GM12878 (cell line): ENCODE data around the gene CAST. TPM values are rescaled to one million over a fixed set of nuclear protein-coding genes. Genes with fewer than 3 reads are reported as not detected.

Experiments used
- ATF7 ChIP-seq: fragments of 450-650 bp; IDR thresholded peaks from 2 replicates; pipeline ENCODE4 v1.6.1; 2016; ENCODE audit warnings: low read depth, mild to moderate bottlenecking
- BRCA1 ChIP-seq: IDR thresholded peaks from 2 replicates; pipeline ENCODE4 v1.6.1; 2011; ENCODE audit warnings: low read depth, low read length, improper control_type of control experiment
- CHD4 ChIP-seq: fragments of 200-600 bp; sonication (generic); IDR thresholded peaks from 2 replicates; pipeline ENCODE4 v1.6.1; 2016; ENCODE audit warnings: mild to moderate bottlenecking
- CUX1 ChIP-seq: IDR thresholded peaks from 2 replicates; pipeline ENCODE4 v1.6.1; 2012; ENCODE audit warnings: improper control_type of control experiment, low read depth, low read length; ENCODE audit not compliant: insufficient replicate concordance
- HCFC1 ChIP-seq: fragments of 150-350 bp; IDR thresholded peaks from 2 replicates; pipeline ENCODE4 v1.6.1; 2014; ENCODE audit warnings: low read length
- JUNB ChIP-seq: IDR thresholded peaks from 2 replicates; pipeline ENCODE4 v1.6.1; 2016; ENCODE audit warnings: antibody characterized with exemption, mild to moderate bottlenecking
- JUND ChIP-seq: IDR thresholded peaks from 2 replicates; pipeline ENCODE4 v1.6.1; 2012; ENCODE audit warnings: low read depth, mild to moderate bottlenecking, low read length, improper control_type of control experiment, moderate library complexity
- PAX5 ChIP-seq: IDR thresholded peaks from 2 replicates; pipeline ENCODE4 v1.6.1; 2011; ENCODE audit warnings: low read depth, low read length, borderline replicate concordance
- POLR2A ChIP-seq: IDR thresholded peaks from 2 replicates; pipeline ENCODE4 v1.6.1; 2011; ENCODE audit warnings: low read depth, mild to moderate bottlenecking, low read length
- SRF ChIP-seq, 2 experiments: IDR thresholded peaks; 2 replicates each; pipeline ENCODE4 v1.6.1; 2011; ENCODE audit warnings: low read depth in 2 of 2, low read length in 2 of 2, mild to moderate bottlenecking in 1 of 2, moderate library complexity in 1 of 2
- STAT3 ChIP-seq: IDR thresholded peaks from 2 replicates; pipeline ENCODE4 v1.6.1; 2011; ENCODE audit warnings: low read depth, low read length, improper control_type of control experiment
- polyA plus RNA-seq, 11 experiments: library from polyadenylated mRNA; depleted of rRNA in 4 of 11; unstranded in 6 of 11; stranded (reverse) in 5 of 11; fragments of >200 nt; fragmentation: Nextera tagmentation in 4 of 11; fragmentation: Illumina TruSeq in 1 of 11; extraction: Ambion mirVana in 4 of 11; extraction: Trizol in 1 of 11; gene quantifications; 1 replicate in 1 of 11; 2 replicates in 10 of 11; pipeline versions ENCODE4 v1.2.1 to v1.2.3, GENCODE V29; 2011 to 2016; ENCODE audit warnings: inconsistent platforms in 2 of 11, missing spikeins in 2 of 11, low read depth in 1 of 11
- total RNA-seq, 4 experiments: library from RNA; depleted of rRNA in 3 of 4; stranded (reverse); fragments of >200 nt in 3 of 4; fragmentation: Illumina TruSeq in 1 of 4; extraction: Trizol in 1 of 4; gene quantifications; 2 replicates each; pipeline versions ENCODE4 v1.2.1 to v1.2.3, GENCODE V29; 2013 to 2021
- TF ChIP-seq, protein P1 (sequence below): fragments of 450-650 bp; IDR thresholded peaks from 2 replicates; pipeline ENCODE4 v1.6.1; 2016; ENCODE audit warnings: mild to moderate bottlenecking, moderate library complexity, borderline replicate concordance

CAST gene
- total and polyA plus RNA-seq, 10 of the 15 experiments (the other 5 are each of a cell fraction or from before 2014, with no cell fraction given), result 31.7 to 140 (median 68.5) TPM

DNA sequence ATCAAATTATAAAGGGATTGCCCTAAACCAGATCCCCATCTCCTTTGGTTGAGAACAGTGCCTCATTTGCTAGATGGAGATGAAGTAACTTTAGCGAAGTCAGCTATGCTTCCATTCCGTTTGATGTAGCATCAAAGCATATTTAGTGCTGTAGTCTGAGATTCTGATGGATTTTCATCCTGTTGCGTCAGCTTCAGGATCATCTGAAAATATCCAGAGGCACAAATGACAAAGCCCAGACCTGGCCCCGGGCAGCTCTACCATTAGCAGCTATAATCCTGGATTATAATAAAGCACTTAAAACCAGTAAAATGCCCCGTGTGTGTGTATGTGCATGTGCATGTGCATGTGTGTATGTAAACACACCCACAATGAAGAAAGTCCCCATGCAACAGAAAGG lies 100.8 kb downstream of the CAST start (continued):
- TF ChIP-seq CUX1 (no peak), CHD4 (no peak), JUND (no peak), BRCA1 (no peak), STAT3 (no peak), POLR2A (no peak), SRF (IDR thresholded peaks at IDR 0.05; ENCODE audit: low read depth in 2 of 2, low read length in 2 of 2) (no peak), HCFC1 (no peak), JUNB (no peak), ATF7 (no peak), PAX5 (no peak)
- TF ChIP-seq, protein P1, sequence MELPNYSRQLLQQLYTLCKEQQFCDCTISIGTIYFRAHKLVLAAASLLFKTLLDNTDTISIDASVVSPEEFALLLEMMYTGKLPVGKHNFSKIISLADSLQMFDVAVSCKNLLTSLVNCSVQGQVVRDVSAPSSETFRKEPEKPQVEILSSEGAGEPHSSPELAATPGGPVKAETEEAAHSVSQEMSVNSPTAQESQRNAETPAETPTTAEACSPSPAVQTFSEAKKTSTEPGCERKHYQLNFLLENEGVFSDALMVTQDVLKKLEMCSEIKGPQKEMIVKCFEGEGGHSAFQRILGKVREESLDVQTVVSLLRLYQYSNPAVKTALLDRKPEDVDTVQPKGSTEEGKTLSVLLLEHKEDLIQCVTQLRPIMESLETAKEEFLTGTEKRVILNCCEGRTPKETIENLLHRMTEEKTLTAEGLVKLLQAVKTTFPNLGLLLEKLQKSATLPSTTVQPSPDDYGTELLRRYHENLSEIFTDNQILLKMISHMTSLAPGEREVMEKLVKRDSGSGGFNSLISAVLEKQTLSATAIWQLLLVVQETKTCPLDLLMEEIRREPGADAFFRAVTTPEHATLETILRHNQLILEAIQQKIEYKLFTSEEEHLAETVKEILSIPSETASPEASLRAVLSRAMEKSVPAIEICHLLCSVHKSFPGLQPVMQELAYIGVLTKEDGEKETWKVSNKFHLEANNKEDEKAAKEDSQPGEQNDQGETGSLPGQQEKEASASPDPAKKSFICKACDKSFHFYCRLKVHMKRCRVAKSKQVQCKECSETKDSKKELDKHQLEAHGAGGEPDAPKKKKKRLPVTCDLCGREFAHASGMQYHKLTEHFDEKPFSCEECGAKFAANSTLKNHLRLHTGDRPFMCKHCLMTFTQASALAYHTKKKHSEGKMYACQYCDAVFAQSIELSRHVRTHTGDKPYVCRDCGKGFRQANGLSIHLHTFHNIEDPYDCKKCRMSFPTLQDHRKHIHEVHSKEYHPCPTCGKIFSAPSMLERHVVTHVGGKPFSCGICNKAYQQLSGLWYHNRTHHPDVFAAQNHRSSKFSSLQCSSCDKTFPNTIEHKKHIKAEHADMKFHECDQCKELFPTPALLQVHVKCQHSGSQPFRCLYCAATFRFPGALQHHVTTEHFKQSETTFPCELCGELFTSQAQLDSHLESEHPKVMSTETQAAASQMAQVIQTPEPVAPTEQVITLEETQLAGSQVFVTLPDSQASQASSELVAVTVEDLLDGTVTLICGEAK, result no peak
